Measurements from ENCODE around the gene SLC28A3. TPM values are rescaled to one million over a fixed set of nuclear protein-coding genes. Genes with fewer than 3 reads are reported as not detected.
A peak's percentile ranks its signal among the peaks of the same experiment; 100 is the strongest.

The SLC28A3 gene
- total and polyA plus RNA-seq, 5 experiments from 2014 or later = not detected

- POLR2A ChIA-PET = interaction anchor here (0.6 kb wide), 1 partner anchor 23 kb away, joined by 3 read pairs; no protein-coding TSS in a partner anchor
- H3K27me3 Mint-ChIP-seq = peaks cover 0 to 5% (median 0%) of the 10 kb centered on the region in 5 donors
Observed at GRCh38 chr9:84337252-84337651, 3.3 kb downstream of the SLC28A3 start.

GRCh38 chr9:84331119-84331809, 9.3 kb downstream of the SLC28A3 start:
- Mint-ChIP-seq H3K4me3 (no peak overlapping the region), H3K27ac (no peak overlapping the region), H3K27me3 (peaks cover 0 to 3% (median 0%) of the 10 kb centered on the region in 5 donors), H3K9me3 (peaks cover 0 to 26% (median 9%) of the 10 kb centered on the region in 9 donors), H3K36me3 (peaks cover 0 to 4% (median 0%) of the 10 kb centered on the region in 3 donors), H3K4me1 (no peaks in the 10 kb centered on the region)
- DNase-seq = no peak
- POLR2A ChIA-PET = no interaction called here
- ATAC-seq = no peak

More at GRCh38 chr9:84337252-84337651, 3.3 kb downstream of the SLC28A3 start:
- Mint-ChIP-seq H3K4me3 (no peak overlapping the region), H3K27ac (no peak overlapping the region), H3K36me3 (no peaks in the 10 kb centered on the region), H3K9me3 (no peaks in the 10 kb centered on the region), H3K4me1 (no peaks in the 10 kb centered on the region)
- DNase-seq (no peak), ATAC-seq (no peak)

- no peak overlapping the region for H3K4me3 Mint-ChIP-seq
- peaks cover 0 to 26% (median 9%) of the 10 kb centered on the region in 9 donors for H3K9me3 Mint-ChIP-seq
- no peaks in the 10 kb centered on the region for H3K4me1 Mint-ChIP-seq
- POLR2A ChIA-PET = no interaction called here
- H3K36me3 Mint-ChIP-seq = peaks cover 0 to 4% (median 0%) of the 10 kb centered on the region in 3 donors
- peaks cover 0 to 3% (median 0%) of the 10 kb centered on the region in 5 donors for H3K27me3 Mint-ChIP-seq
- DNase-seq (no peak), ATAC-seq (no peak)
- no peak overlapping the region for H3K27ac Mint-ChIP-seq
Observed at GRCh38 chr9:84330246-84330645, 10.3 kb downstream of the SLC28A3 start.

GRCh38 chr9:84327184-84327583, 13.4 kb downstream of the SLC28A3 start:
- H3K36me3 Mint-ChIP-seq = peaks cover 0 to 4% (median 0%) of the 10 kb centered on the region in 3 donors
- H3K27ac Mint-ChIP-seq = no peak overlapping the region
- peaks cover 0 to 26% (median 9%) of the 10 kb centered on the region in 9 donors for H3K9me3 Mint-ChIP-seq
- POLR2A ChIA-PET = no interaction called here
- peaks cover 0 to 3% (median 0%) of the 10 kb centered on the region in 5 donors for H3K27me3 Mint-ChIP-seq
- H3K4me3 Mint-ChIP-seq = no peak overlapping the region
- H3K4me1 Mint-ChIP-seq = no peaks in the 10 kb centered on the region
- no peak for ATAC-seq
- no peak for DNase-seq

- ATAC-seq = no peak
- no peak for DNase-seq
- Mint-ChIP-seq H3K4me3 (no peak overlapping the region), H3K9me3 (peaks cover 0 to 26% (median 9%) of the 10 kb centered on the region in 9 donors), H3K36me3 (peaks cover 0 to 4% (median 0%) of the 10 kb centered on the region in 3 donors), H3K27ac (no peak overlapping the region), H3K4me1 (no peaks in the 10 kb centered on the region), H3K27me3 (peaks cover 0 to 3% (median 0%) of the 10 kb centered on the region in 5 donors)
- POLR2A ChIA-PET = no interaction called here
Observed at GRCh38 chr9:84325347-84325973, 15.1 kb downstream of the SLC28A3 start.

GRCh38 chr9:84324811-84325210, 15.7 kb downstream of the SLC28A3 start:
- POLR2A ChIA-PET = no interaction called here
- H3K9me3 Mint-ChIP-seq = peaks cover 0 to 26% (median 9%) of the 10 kb centered on the region in 9 donors
- H3K27me3 Mint-ChIP-seq = peaks cover 0 to 2% (median 0%) of the 10 kb centered on the region in 5 donors
- H3K4me1 Mint-ChIP-seq = no peaks in the 10 kb centered on the region
- H3K4me3 Mint-ChIP-seq = no peak overlapping the region
- H3K36me3 Mint-ChIP-seq = peaks cover 0 to 4% (median 0%) of the 10 kb centered on the region in 3 donors
- no peak for ATAC-seq
- DNase-seq = no peak
- H3K27ac Mint-ChIP-seq = no peak overlapping the region

- Mint-ChIP-seq H3K9me3 (peaks cover 0 to 24% (median 7%) of the 10 kb centered on the region in 9 donors), H3K27me3 (peaks cover 0 to 1% (median 0%) of the 10 kb centered on the region in 5 donors), H3K36me3 (peaks cover 0 to 4% (median 0%) of the 10 kb centered on the region in 3 donors), H3K27ac (no peak overlapping the region), H3K4me1 (no peaks in the 10 kb centered on the region), H3K4me3 (no peak overlapping the region)
- no peak for ATAC-seq
- DNase-seq = no peak
- POLR2A ChIA-PET = no interaction called here
Observed at GRCh38 chr9:84323858-84324257, 16.7 kb downstream of the SLC28A3 start.

GRCh38 chr9:84322828-84323227, 17.7 kb downstream of the SLC28A3 start:
- Mint-ChIP-seq H3K27me3 (no peaks in the 10 kb centered on the region), H3K27ac (no peak overlapping the region)
- POLR2A ChIA-PET = no interaction called here

GRCh38 chr9:84320231-84320630, 20.3 kb downstream of the SLC28A3 start:
- Mint-ChIP-seq H3K4me1 (peaks cover 0 to 2% (median under 1%) of the 10 kb centered on the region in 4 donors), H3K4me3 (no peak overlapping the region), H3K27me3 (peaks cover 0 to 1% (median 0%) of the 10 kb centered on the region in 5 donors), H3K36me3 (no peaks in the 10 kb centered on the region), H3K9me3 (no peaks in the 10 kb centered on the region), H3K27ac (no peak overlapping the region)
- DNase-seq (no peak), ATAC-seq (no peak)
- POLR2A ChIA-PET = no interaction called here

More at GRCh38 chr9:84322828-84323227, 17.7 kb downstream of the SLC28A3 start:
- ATAC-seq = no peak
- peaks cover 0 to 16% (median 2%) of the 10 kb centered on the region in 9 donors for H3K9me3 Mint-ChIP-seq
- no peak for DNase-seq
- no peak overlapping the region for H3K4me3 Mint-ChIP-seq
- no peaks in the 10 kb centered on the region for H3K4me1 Mint-ChIP-seq
- H3K36me3 Mint-ChIP-seq = peaks cover 0 to 2% (median 0%) of the 10 kb centered on the region in 3 donors

GRCh38 chr9:84319632-84320031, 20.9 kb downstream of the SLC28A3 start:
- POLR2A ChIA-PET = no interaction called here
- Mint-ChIP-seq H3K4me1 (peaks cover 0 to 3% (median 1%) of the 10 kb centered on the region in 4 donors), H3K9me3 (no peaks in the 10 kb centered on the region), H3K36me3 (no peaks in the 10 kb centered on the region), H3K4me3 (no peak overlapping the region), H3K27ac (no peak overlapping the region), H3K27me3 (peaks cover 0 to 2% (median 0%) of the 10 kb centered on the region in 5 donors)
- DNase-seq (no peak), ATAC-seq (no peak)

GRCh38 chr9:84318981-84319380, 21.6 kb downstream of the SLC28A3 start:
- Mint-ChIP-seq H3K36me3 (no peaks in the 10 kb centered on the region), H3K4me1 (peaks cover 0 to 3% (median 1%) of the 10 kb centered on the region in 4 donors), H3K9me3 (no peaks in the 10 kb centered on the region), H3K27ac (no peak overlapping the region), H3K27me3 (peaks cover 0 to 3% (median 0%) of the 10 kb centered on the region in 5 donors), H3K4me3 (no peak overlapping the region)
- POLR2A ChIA-PET = no interaction called here
- DNase-seq = no peak
- ATAC-seq = no peak

GRCh38 chr9:84317563-84317962, 23.0 kb downstream of the SLC28A3 start:
- ATAC-seq = no peak
- POLR2A ChIA-PET = no interaction called here
- H3K27me3 Mint-ChIP-seq = peaks cover 0 to 3% (median 0%) of the 10 kb centered on the region in 5 donors

GRCh38 chr9:84315278-84315877, 25.2 kb downstream of the SLC28A3 start:
- ATAC-seq (peak in 1 of 2 donors; percentile 46), DNase-seq (peak; percentile 3 to 73 (median 40))
- H3K27me3 Mint-ChIP-seq = peaks cover 0 to 3% (median 0%) of the 10 kb centered on the region in 5 donors
- H3K4me3 Mint-ChIP-seq = no peak overlapping the region
- H3K36me3 Mint-ChIP-seq = no peaks in the 10 kb centered on the region
- no peaks in the 10 kb centered on the region for H3K9me3 Mint-ChIP-seq
- peak overlapping the region in 1 of 10 donors; percentile 19 for H3K27ac Mint-ChIP-seq
- peaks cover 0 to 7% (median 1%) of the 10 kb centered on the region in 4 donors for H3K4me1 Mint-ChIP-seq
- POLR2A ChIA-PET = no interaction called here

More at GRCh38 chr9:84317563-84317962, 23.0 kb downstream of the SLC28A3 start:
- DNase-seq = no peak
- Mint-ChIP-seq H3K36me3 (no peaks in the 10 kb centered on the region), H3K4me3 (no peak overlapping the region), H3K27ac (no peak overlapping the region), H3K4me1 (peaks cover 0 to 3% (median 1%) of the 10 kb centered on the region in 4 donors), H3K9me3 (no peaks in the 10 kb centered on the region)
